PC-9 (cell line): ENCODE measurements around the gene HADH. TPM values are rescaled to one million over a fixed set of nuclear protein-coding genes. Genes with fewer than 3 reads are reported as not detected.

ENCODE experiments used
- BruUV-seq: library from RNA; stranded (reverse); fragments of 400-500 nt; replicated peaks from 2 replicates; lab custom pipeline; 2021; lab: Mats Ljungman, UMichigan
- CTCF ChIA-PET: fragments of 300-600 bp; sonication (Branson Sonifier 250); formaldehyde crosslinking; loops from one replicate; lab custom pipeline; 2022; ENCODE audit warnings: antibody characterized with exemption; lab: Charles Lee
- POLR2A ChIA-PET: fragments of 300-600 bp; sonication (Branson Sonifier 250); formaldehyde crosslinking; loops from one replicate; lab custom pipeline; 2022; ENCODE audit warnings: antibody characterized with exemption; ENCODE audit not compliant: unreplicated experiment; lab: Charles Lee
- DNase-seq, 2 experiments: peaks; one replicate each; pipeline versions ENCODE4 v3.0.0 to v3.0.0-alpha.2; 2015 to 2022; ENCODE audit warnings: mixed read lengths in 1 of 2
- H2AFZ ChIP-seq: fragments of 200-600 bp; sonication (generic); 2 replicates; pipeline ENCODE4 v1.8.1; 2017; ENCODE audit warnings: antibody characterized with exemption
- H3F3A ChIP-seq: fragments of 200-600 bp; sonication (generic); 2 replicates; pipeline ENCODE4 v1.8.1; 2017; ENCODE audit warnings: antibody characterized with exemption, mild to moderate bottlenecking, low read depth; ENCODE audit not compliant: insufficient read depth
- H3K27ac ChIP-seq: fragments of 200-600 bp; sonication (generic); 2 replicates; pipeline ENCODE4 v1.6.1; 2016; ENCODE audit warnings: mixed run types
- H3K27me3 ChIP-seq: fragments of 200-600 bp; sonication (generic); 2 replicates; pipeline ENCODE4 v1.6.1; 2016; ENCODE audit warnings: low read depth, mixed run types; ENCODE audit not compliant: insufficient read depth
- H3K36me3 ChIP-seq: fragments of 200-600 bp; sonication (generic); 2 replicates; pipeline ENCODE4 v1.6.1; 2016; ENCODE audit warnings: low read depth, mixed run types
- H3K4me1 ChIP-seq: fragments of 200-600 bp; sonication (generic); replicated peaks from 2 replicates; pipeline ENCODE4 v1.6.1; 2016; ENCODE audit warnings: mixed run types; ENCODE audit not compliant: insufficient read depth
- H3K4me2 ChIP-seq: fragments of 200-600 bp; sonication (generic); 2 replicates; pipeline ENCODE4 v1.6.1; 2017; ENCODE audit warnings: mixed run types
- H3K4me3 ChIP-seq: fragments of 200-600 bp; sonication (generic); 2 replicates; pipeline ENCODE4 v1.6.1; 2016; ENCODE audit warnings: mixed run types
- H3K79me2 ChIP-seq: fragments of 200-600 bp; sonication (generic); 2 replicates; pipeline ENCODE4 v1.6.1; 2017; ENCODE audit warnings: low read depth, mixed run types
- H3K9me2 ChIP-seq: fragments of 200-600 bp; sonication (generic); 2 replicates; pipeline ENCODE4 v1.8.1; 2017; ENCODE audit warnings: mild to moderate bottlenecking; ENCODE audit not compliant: insufficient read depth
- H3K9me3 ChIP-seq: fragments of 200-600 bp; sonication (generic); 2 replicates; pipeline ENCODE4 v1.8.1; 2016; ENCODE audit warnings: low read depth; ENCODE audit not compliant: insufficient read depth
- H4K20me1 ChIP-seq: fragments of 200-600 bp; sonication (generic); 2 replicates; pipeline ENCODE4 v1.8.1; 2017; ENCODE audit not compliant: insufficient read depth
- CTCF ChIP-seq: fragments of 200-600 bp; sonication (generic); conservative IDR thresholded peaks from 2 replicates; pipeline ENCODE4 v1.6.1; 2017; ENCODE audit warnings: mixed run types, antibody characterized with exemption, mild to moderate bottlenecking, moderate library complexity
- EZH2 ChIP-seq: fragments of 200-600 bp; sonication (generic); IDR thresholded peaks from 2 replicates; pipeline ENCODE4 v1.8.0; 2017; ENCODE audit warnings: antibody characterized with exemption, low read depth
- intact Hi-C: fragments of 100-400 bp; cut with micrococcal nuclease; formaldehyde crosslinking; loops from one replicate; pipeline ENCODE4 v1.10.0; 2022; ENCODE audit not compliant: unreplicated experiment
- total RNA-seq: library from RNA; stranded (reverse); gene quantifications from 2 replicates; pipeline ENCODE4 v1.2.3, GENCODE V29; 2021

HADH gene
- total RNA-seq, 1 experiment from 2014 or later = 45.0 TPM

- POLR2A ChIA-PET = no interaction called here
- no peak overlapping the region for H2AFZ ChIP-seq
- no TSS peak for BruUV-seq
- H4K20me1 ChIP-seq = no peaks in the 10 kb centered on the region
- H3K4me1 ChIP-seq = no peaks in the 10 kb centered on the region
- H3K79me2 ChIP-seq = no peaks in the 10 kb centered on the region
- CTCF ChIA-PET = no interaction called here
- no peak for DNase-seq
- H3K9me2 ChIP-seq = no peaks in the 10 kb centered on the region
- no peak overlapping the region for H3K4me3 ChIP-seq
- intact Hi-C loops = no loop called here
- no peaks in the 10 kb centered on the region for H3K27me3 ChIP-seq
- H3K27ac ChIP-seq = no peak overlapping the region
- H3K9me3 ChIP-seq = no peaks in the 10 kb centered on the region
- TF ChIP-seq EZH2 (no peak), CTCF (no peak)
- H3K4me2 ChIP-seq = no peak overlapping the region
- H3F3A ChIP-seq = no peaks in the 10 kb centered on the region
- no peaks in the 10 kb centered on the region for H3K36me3 ChIP-seq
These were observed 34.6 kb downstream of the HADH start for GRCh38 chr4:108024085-108024877.

- Histone ChIP-seq H3K36me3 (no peaks in the 10 kb centered on the region), H3F3A (no peaks in the 10 kb centered on the region), H3K79me2 (no peaks in the 10 kb centered on the region), H3K9me2 (no peaks in the 10 kb centered on the region), H3K27ac (no peak overlapping the region), H3K27me3 (no peaks in the 10 kb centered on the region), H3K9me3 (no peaks in the 10 kb centered on the region), H3K4me2 (no peak overlapping the region), H3K4me1 (no peaks in the 10 kb centered on the region), H2AFZ (no peak overlapping the region), H4K20me1 (no peaks in the 10 kb centered on the region), H3K4me3 (no peak overlapping the region)
- ChIA-PET POLR2A (no interaction called here), CTCF (no interaction called here)
- no peak for DNase-seq
- TF ChIP-seq EZH2 (no peak), CTCF (no peak)
- BruUV-seq = no TSS peak
- intact Hi-C loops = no loop called here
These were observed 35.1 kb downstream of the HADH start for GRCh38 chr4:108024878-108025165.

GRCh38 chr4:108029016-108029720 lies 39.5 kb downstream of the HADH start:
- TF ChIP-seq EZH2 = no peak
- TF ChIP-seq CTCF = no peak
- H3K79me2 ChIP-seq = no peaks in the 10 kb centered on the region
- no peak for DNase-seq
- H2AFZ ChIP-seq = no peak overlapping the region
- H3K9me3 ChIP-seq = no peaks in the 10 kb centered on the region
- no peaks in the 10 kb centered on the region for H3K27me3 ChIP-seq
- H3K27ac ChIP-seq = no peak overlapping the region
- H4K20me1 ChIP-seq = no peaks in the 10 kb centered on the region
- CTCF ChIA-PET = no interaction called here
- intact Hi-C loops = no loop called here
- no peak overlapping the region for H3K4me3 ChIP-seq
- no peaks in the 10 kb centered on the region for H3K9me2 ChIP-seq
- H3K4me1 ChIP-seq = no peaks in the 10 kb centered on the region
- H3F3A ChIP-seq = no peaks in the 10 kb centered on the region
- POLR2A ChIA-PET = no interaction called here
- no peak overlapping the region for H3K4me2 ChIP-seq
- no peaks in the 10 kb centered on the region for H3K36me3 ChIP-seq
- BruUV-seq = no TSS peak
